GM18873 (cell line): ENCODE measurements around the gene AQP11.
"Not testable (repeated sequence)": the region's sequence is repeated elsewhere in the genome, so short reads cannot be mapped to it uniquely, and the experiment has no call there.

ENCODE experiments used
- ATAC-seq: cut with Tn5 transposase; IDR thresholded peaks from one replicate; pipeline ENCODE4 v1.9.1; 2021; ENCODE audit warnings: mild to moderate bottlenecking, moderate library complexity, moderate number of reproducible peaks; ENCODE audit not compliant: unreplicated experiment, low FRiP score

The AQP11 gene

DNA sequence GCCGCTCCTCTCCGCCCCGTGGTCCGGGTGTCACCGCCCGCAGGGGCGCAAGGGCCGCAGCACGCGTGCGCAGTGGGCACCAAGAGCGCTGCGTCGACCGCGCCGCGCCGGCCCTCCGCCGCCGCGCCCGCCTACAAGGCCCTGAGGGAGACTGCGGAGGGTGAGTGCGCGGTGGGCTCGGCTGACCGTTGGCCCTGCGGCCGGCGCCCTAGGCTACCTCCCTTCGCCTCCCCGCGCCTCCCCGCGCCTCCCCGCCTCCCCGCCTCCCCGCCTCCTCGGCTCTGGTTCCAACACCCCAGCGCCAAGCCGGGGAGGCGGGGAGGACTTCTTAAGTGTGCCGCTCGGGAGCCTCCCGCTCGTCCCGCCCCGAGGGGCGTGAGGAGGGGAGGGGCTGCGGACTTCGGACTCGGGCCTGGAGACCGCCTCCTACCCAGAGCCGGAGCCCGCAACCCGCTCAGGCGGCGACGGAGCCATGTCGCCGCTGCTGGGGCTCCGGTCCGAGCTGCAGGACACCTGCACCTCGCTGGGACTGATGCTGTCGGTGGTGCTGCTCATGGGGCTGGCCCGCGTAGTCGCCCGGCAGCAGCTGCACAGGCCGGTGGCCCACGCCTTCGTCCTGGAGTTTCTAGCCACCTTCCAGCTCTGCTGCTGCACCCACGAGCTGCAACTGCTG lies at the start of gene AQP11:
Gene AQP11 (plus strand): TSS at position 433 of the 673 bp plus-strand sequence. CDS start 40 bp downstream, at position 473.
- ATAC-seq = peak; percentile 82

DNA sequence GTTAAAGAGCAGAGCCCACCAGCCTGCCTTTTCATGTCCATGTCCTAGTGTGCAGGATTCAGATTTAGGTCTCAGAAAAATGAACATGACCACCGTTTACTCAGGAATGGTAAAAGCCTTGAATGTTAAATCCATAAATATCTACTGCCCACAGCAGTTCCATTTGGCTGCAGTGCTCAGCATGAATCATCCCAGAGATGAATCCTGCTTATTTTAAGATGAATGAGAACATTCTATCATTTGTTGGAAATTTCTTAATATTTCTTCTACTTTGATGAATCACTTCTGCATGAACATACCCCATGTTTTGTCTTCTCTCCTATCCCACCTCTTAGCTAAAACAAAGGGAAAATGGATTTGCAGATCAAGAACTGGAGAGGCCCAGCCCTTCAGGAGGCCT lies 47.5 kb upstream of the AQP11 start:
- ATAC-seq = no peak

GRCh38 chr11:77547047-77547836 lies 42.5 kb upstream of the AQP11 start:
- no peak for ATAC-seq

DNA sequence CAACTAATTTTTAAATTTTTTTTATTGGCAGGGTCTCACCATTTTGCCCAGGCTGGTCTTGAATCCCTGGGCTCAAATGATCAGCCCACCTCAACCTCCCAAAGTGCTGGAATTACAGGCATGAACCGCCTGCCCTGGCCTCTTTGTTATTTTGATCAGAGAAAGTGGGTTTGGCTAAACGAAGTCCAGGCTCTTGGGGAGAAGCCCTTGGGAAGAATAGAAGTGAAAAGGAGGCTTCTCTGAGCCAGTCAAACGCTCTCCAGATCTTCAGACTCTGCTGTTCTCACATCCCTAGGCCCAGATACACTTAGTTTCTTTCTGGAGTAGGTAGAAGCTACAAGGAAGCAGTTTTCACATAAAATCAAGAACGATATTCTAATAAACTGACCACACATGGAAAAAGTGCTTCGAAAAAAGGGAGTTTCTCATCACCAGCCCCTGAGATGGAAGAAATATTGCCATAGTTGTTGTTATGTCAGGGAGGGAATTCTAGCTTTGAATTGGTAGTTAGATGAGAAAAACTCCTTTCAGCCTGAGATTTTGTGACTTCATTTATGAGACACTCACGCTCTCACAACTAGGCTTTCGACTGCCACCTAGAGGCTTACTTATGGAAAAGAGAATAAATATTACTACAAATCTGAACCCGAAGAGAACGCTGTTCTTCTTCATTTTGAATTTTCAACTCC lies 41.7 kb upstream of the AQP11 start:
- no peak for ATAC-seq

DNA sequence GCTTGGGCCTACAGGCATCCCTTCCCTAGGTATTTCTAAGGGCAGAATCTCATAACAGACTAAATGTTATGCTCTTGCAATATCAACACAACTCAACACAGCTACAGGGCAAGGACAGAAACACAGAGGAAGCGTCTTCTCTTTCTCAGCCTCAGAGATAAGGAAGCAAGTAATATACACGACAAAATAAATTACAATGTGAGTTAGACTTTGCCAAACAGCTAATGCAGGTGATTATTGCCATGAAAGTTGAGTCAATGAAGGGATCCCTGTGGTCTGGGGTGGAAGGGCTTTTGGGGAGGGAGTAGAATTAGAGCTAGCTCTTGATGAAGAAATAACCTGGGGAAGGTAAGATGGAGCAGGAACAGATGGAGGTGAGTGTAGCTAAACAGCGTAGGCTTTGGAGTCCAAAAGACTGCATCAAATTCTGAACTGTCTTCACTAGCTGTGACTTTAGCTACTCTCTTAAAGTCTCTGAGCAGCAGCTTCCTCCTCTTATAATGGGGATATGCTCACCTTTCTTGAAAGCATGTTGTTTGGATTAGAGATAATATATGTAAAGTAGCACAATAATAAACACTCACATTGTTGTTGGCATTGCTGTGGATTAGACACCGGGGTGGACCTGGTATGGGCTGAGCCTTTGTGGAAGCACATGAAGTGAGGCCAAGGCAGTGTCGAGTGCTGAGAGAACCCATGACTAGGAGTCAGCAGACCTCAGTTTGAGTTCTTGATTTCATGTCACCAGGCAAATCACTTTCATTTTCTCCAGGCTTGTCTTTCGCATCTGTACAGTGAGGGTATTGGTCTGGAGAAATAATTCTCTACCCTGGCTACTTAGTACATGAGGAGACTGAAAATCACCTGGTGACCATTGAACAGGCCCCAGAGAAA lies 41.0 kb upstream of the AQP11 start:
- no peak for ATAC-seq

GRCh38 chr11:77551426-77551825 lies 38.3 kb upstream of the AQP11 start:
- not testable (repeated sequence) for ATAC-seq

GRCh38 chr11:77557553-77557952 lies 32.2 kb upstream of the AQP11 start:
- no peak for ATAC-seq

DNA sequence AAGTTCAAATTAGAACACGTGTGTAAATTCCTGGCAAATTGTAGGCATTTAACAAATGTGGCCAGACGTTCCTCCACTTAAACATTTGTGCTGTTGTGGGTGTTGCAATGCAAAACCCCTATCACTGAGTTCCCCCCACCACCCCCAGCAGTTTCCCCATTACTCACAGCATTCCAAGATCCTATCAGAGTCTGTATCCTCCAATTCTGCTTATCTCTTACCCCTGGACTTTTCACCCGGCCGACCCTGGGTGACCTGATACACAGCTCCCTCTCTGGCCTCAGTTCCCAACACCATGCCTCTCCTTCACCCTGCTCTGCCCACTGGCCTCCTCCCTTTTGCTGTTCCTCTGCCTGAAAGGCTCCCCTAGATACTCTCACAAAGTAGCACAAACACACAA lies 31.4 kb upstream of the AQP11 start:
- ATAC-seq = no peak

- ATAC-seq = no peak
Observed at GRCh38 chr11:77559686-77560401, 29.9 kb upstream of the AQP11 start.

- ATAC-seq = no peak
Observed at GRCh38 chr11:77560605-77561004, 29.1 kb upstream of the AQP11 start.

DNA sequence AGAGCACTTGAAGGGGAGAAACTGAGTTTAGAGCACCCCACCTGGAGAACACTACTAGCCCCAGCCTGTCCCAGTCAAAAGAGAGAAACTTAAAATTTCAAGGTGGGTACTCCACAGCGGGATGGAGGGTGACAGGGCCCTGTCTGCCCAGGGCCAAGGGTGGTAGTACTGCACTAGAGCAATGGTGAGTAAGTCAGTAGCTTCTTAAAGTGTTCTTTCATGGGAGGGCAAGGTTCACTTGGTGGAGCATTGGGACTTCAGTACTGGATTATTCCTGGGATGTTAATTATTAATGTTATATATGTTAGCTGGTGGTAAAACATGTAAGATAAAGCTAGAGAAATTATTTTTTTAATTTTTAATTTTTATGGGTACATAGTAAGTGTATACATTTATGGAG lies 28.5 kb upstream of the AQP11 start:
- no peak for ATAC-seq

- ATAC-seq = no peak
Observed at GRCh38 chr11:77568306-77568705, 21.4 kb upstream of the AQP11 start.

GRCh38 chr11:77568916-77569675 lies 20.7 kb upstream of the AQP11 start:
- no peak for ATAC-seq

- ATAC-seq = no peak
Observed at GRCh38 chr11:77569676-77570070, 20.1 kb upstream of the AQP11 start.

GRCh38 chr11:77570896-77571295 lies 18.9 kb upstream of the AQP11 start:
- ATAC-seq = not testable (repeated sequence)

DNA sequence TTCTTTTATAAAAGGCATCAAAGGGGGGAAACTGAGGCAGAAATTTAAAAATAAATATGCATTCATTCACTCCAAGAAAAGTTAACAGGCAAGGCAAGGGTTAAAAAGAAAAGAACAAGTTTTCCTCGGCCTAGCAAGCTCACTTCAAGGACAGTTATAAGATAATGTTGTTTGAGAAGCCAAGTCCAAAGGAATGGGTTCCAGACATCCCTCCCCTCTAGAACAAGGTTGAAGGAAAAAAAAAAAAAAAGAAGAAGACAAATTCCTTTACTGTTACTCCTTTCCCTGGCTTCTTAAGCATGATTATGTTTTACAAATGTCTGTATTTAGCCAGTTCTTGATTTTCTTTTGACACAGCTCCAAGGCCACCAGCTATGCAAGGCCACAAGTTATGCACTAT lies 14.3 kb upstream of the AQP11 start:
- not testable (repeated sequence) for ATAC-seq

DNA sequence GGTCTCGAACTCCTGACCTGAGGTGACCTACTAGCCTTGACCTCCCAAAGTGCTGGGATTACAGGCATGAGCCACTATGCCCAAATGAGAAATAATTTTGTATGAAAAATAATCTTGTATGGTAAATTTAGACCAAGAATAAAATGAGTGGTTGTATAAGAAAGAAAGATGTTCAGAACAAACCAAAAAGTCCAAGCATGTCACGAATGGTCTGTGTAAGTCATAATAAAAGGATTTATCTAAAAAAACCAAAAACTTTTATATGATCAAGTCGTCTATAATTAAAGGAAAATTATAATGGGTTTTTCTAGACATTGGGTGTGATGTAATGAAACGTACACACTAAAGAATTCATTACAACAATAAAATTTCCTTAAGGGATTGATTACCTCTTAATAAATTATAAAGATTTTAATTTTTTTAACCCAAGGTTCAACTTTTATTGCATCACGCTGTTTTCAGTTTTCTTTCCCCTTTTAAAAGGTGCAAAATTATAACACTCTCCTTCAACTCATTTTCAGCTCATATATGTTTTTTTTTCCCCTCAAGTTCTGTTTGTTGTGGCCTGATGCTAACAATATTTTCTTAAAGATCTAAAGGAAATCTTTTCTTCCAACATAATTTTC lies 8.9 kb upstream of the AQP11 start:
- ATAC-seq = no peak

GRCh38 chr11:77589181-77589520 lies 602 bp upstream of the AQP11 start:
- peak; percentile 16 for ATAC-seq
